Measurements from ENCODE around the gene ATG16L2.
A peak's percentile ranks its signal among the peaks of the same experiment; 100 is the strongest.
"Not testable (repeated sequence)": the region's sequence is repeated elsewhere in the genome, so short reads cannot be mapped to it uniquely, and the experiment has no call there.

The ATG16L2 gene

DNA sequence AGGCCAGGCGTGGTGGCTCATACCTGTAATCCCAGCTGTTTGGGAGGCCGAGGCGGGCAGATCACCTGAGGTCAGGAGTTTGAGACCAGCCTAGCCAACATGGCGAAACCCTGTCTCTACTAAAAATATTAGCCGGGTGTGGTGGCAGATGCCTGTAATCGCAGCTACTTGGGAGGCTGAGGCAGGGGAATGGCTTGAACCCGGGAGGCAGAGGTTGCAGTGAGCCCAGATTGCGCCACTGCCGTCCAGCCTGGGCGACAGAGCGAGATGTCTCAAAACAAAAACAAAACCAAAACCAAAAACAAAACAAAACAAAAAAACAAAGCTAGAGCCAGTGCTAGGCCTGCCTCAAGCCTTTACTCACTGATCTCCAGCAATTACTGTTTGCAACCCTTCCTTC lies 13.4 kb downstream of the ATG16L2 start:
- H3K36me3 ChIP-seq (ENCODE audit: control insufficient read depth in 1 of 2, insufficient read depth in 2 of 2, low read depth in 1 of 2, low read length in 2 of 2) = peaks cover 3 to 26% of the 10 kb centered on the region in 2 experiments
- not testable (repeated sequence) for H3K4me2 ChIP-seq (ENCODE audit: low read length, poor library complexity, severe bottlenecking); H3K4ac ChIP-seq (ENCODE audit: low read depth in 1 of 2, low read length in 2 of 2); H3K27ac ChIP-seq (ENCODE audit: low read length, poor library complexity, severe bottlenecking); H2BK12ac ChIP-seq (ENCODE audit: low read length in 2 of 2); H2BK5ac ChIP-seq (ENCODE audit: low read depth, low read length, poor library complexity, severe bottlenecking); H2BK120ac ChIP-seq (ENCODE audit: low read depth, low read length); H3K18ac ChIP-seq (ENCODE audit: low read depth in 1 of 2, low read length in 2 of 2); H2AFZ ChIP-seq (ENCODE audit: low read depth, low read length); H4K8ac ChIP-seq (ENCODE audit: low read length); H3K79me1 ChIP-seq (replicated peaks; ENCODE audit: low read length, poor library complexity, severe bottlenecking); H2BK15ac ChIP-seq (ENCODE audit: low read depth, poor library complexity, severe bottlenecking); H3K14ac ChIP-seq (ENCODE audit: low read length in 2 of 2); H4K91ac ChIP-seq (ENCODE audit: low read length); H3K27me3 ChIP-seq (ENCODE audit: control insufficient read depth in 1 of 2, insufficient read depth in 1 of 2, low read length in 2 of 2); DNase-seq; H3K23ac ChIP-seq (ENCODE audit: low read length in 2 of 2); H3K9me3 ChIP-seq (ENCODE audit: control insufficient read depth, low read length); H2AK5ac ChIP-seq (ENCODE audit: low read length, severe bottlenecking)
- H3K4me3 ChIP-seq (ENCODE audit: insufficient read depth in 1 of 2, low read depth in 1 of 2, low read length in 2 of 2) = peak overlapping the region in 1 of 2 experiments; percentile 60
- peaks cover 33% of the 10 kb centered on the region for H3K4me1 ChIP-seq (ENCODE audit: control insufficient read depth, insufficient read depth, low read depth, low read length)
- 93% methylated on average over 10 of the region's 11 CpGs for whole genome bisulfite sequencing
- H3K9ac ChIP-seq (ENCODE audit: low read length) = peak overlapping the region; percentile 71

GRCh38 chr11:72828081-72828567 lies 13.9 kb downstream of the ATG16L2 start:
- Histone ChIP-seq H3K14ac (ENCODE audit: low read length in 2 of 2) (peak overlapping the region in 1 of 2 experiments; percentile 89), H3K4ac (ENCODE audit: low read depth in 1 of 2, low read length in 2 of 2) (no peak overlapping the region), H3K4me1 (ENCODE audit: control insufficient read depth, insufficient read depth, low read depth, low read length) (peaks cover 31% of the 10 kb centered on the region), H2AFZ (ENCODE audit: low read depth, low read length) (no peak overlapping the region), H3K27ac (ENCODE audit: low read length, poor library complexity, severe bottlenecking) (no peak overlapping the region), H2AK5ac (ENCODE audit: low read length, severe bottlenecking) (peak overlapping the region; percentile 61), H3K27me3 (ENCODE audit: control insufficient read depth in 1 of 2, insufficient read depth in 1 of 2, low read length in 2 of 2) (no peaks in the 10 kb centered on the region), H2BK5ac (ENCODE audit: low read depth, low read length, poor library complexity, severe bottlenecking) (no peak overlapping the region), H3K79me1 (replicated peaks; ENCODE audit: low read length, poor library complexity, severe bottlenecking) (peaks cover 2% of the 10 kb centered on the region), H4K91ac (ENCODE audit: low read length) (peak overlapping the region; percentile 73), H3K4me2 (ENCODE audit: low read length, poor library complexity, severe bottlenecking) (no peak overlapping the region), H3K9me3 (ENCODE audit: control insufficient read depth, low read length) (no peaks in the 10 kb centered on the region), H3K23ac (ENCODE audit: low read length in 2 of 2) (no peak overlapping the region), H3K36me3 (ENCODE audit: control insufficient read depth in 1 of 2, insufficient read depth in 2 of 2, low read depth in 1 of 2, low read length in 2 of 2) (peaks cover 3 to 30% of the 10 kb centered on the region in 2 experiments), H3K18ac (ENCODE audit: low read depth in 1 of 2, low read length in 2 of 2) (peak overlapping the region in 1 of 2 experiments; percentile 52), H2BK12ac (ENCODE audit: low read length in 2 of 2) (no peak overlapping the region), H4K8ac (ENCODE audit: low read length) (peak overlapping the region; percentile 74), H2BK15ac (ENCODE audit: low read depth, poor library complexity, severe bottlenecking) (no peak overlapping the region), H2BK120ac (ENCODE audit: low read depth, low read length) (peak overlapping the region; percentile 42), H3K4me3 (ENCODE audit: insufficient read depth in 1 of 2, low read depth in 1 of 2, low read length in 2 of 2) (peak overlapping the region in 1 of 2 experiments; percentile 60), H3K9ac (ENCODE audit: low read length) (peak overlapping the region; percentile 71)
- peak; percentile 83 for DNase-seq
- WGBS = 63% methylated on average over 11 of the region's 11 CpGs

DNA sequence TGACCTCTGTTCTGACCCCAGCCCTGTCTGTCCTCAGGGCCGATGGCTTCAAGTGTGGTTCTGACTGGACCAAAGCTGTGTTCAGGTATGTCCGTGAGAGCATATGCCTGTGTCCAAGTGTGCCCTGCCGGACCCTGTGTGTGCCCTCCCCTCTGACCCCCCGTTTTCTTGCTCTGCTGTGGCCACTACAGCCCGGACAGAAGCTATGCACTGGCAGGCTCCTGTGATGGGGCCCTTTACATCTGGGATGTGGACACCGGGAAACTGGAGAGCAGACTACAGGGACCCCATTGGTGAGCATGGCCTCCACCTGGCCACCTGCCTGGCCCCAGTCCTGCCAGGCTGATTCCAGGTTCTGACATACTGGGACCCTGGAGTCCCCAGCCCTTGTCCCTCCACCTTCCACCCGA lies 14.5 kb downstream of the ATG16L2 start:
- no peaks in the 10 kb centered on the region for H3K9me3 ChIP-seq (ENCODE audit: control insufficient read depth, low read length)
- no peak overlapping the region for H3K14ac ChIP-seq (ENCODE audit: low read length in 2 of 2)
- no peak overlapping the region for H3K4me3 ChIP-seq (ENCODE audit: insufficient read depth in 1 of 2, low read depth in 1 of 2, low read length in 2 of 2)
- H4K91ac ChIP-seq (ENCODE audit: low read length) = peak overlapping the region; percentile 49
- H4K8ac ChIP-seq (ENCODE audit: low read length) = peak overlapping the region; percentile 74
- no peak overlapping the region for H2BK120ac ChIP-seq (ENCODE audit: low read depth, low read length)
- no peak overlapping the region for H3K23ac ChIP-seq (ENCODE audit: low read length in 2 of 2)
- H3K9ac ChIP-seq (ENCODE audit: low read length) = no peak overlapping the region
- H3K36me3 ChIP-seq (ENCODE audit: control insufficient read depth in 1 of 2, insufficient read depth in 2 of 2, low read depth in 1 of 2, low read length in 2 of 2) = peaks cover 3 to 33% of the 10 kb centered on the region in 2 experiments
- H2BK5ac ChIP-seq (ENCODE audit: low read depth, low read length, poor library complexity, severe bottlenecking) = no peak overlapping the region
- H2AFZ ChIP-seq (ENCODE audit: low read depth, low read length) = no peak overlapping the region
- DNase-seq = no peak
- H3K79me1 ChIP-seq (replicated peaks; ENCODE audit: low read length, poor library complexity, severe bottlenecking) = peaks cover 2% of the 10 kb centered on the region
- 93% methylated on average over 7 of the region's 7 CpGs for WGBS
- H3K18ac ChIP-seq (ENCODE audit: low read depth in 1 of 2, low read length in 2 of 2) = peak overlapping the region in 1 of 2 experiments; percentile 52
- H3K4ac ChIP-seq (ENCODE audit: low read depth in 1 of 2, low read length in 2 of 2) = no peak overlapping the region
- H3K27me3 ChIP-seq (ENCODE audit: control insufficient read depth in 1 of 2, insufficient read depth in 1 of 2, low read length in 2 of 2) = no peaks in the 10 kb centered on the region
- no peak overlapping the region for H3K4me2 ChIP-seq (ENCODE audit: low read length, poor library complexity, severe bottlenecking)
- H2BK15ac ChIP-seq (ENCODE audit: low read depth, poor library complexity, severe bottlenecking) = no peak overlapping the region
- peaks cover 31% of the 10 kb centered on the region for H3K4me1 ChIP-seq (ENCODE audit: control insufficient read depth, insufficient read depth, low read depth, low read length)
- H2AK5ac ChIP-seq (ENCODE audit: low read length, severe bottlenecking) = peak overlapping the region; percentile 61
- H2BK12ac ChIP-seq (ENCODE audit: low read length in 2 of 2) = peak overlapping the region in 1 of 2 experiments; percentile 17
- H3K27ac ChIP-seq (ENCODE audit: low read length, poor library complexity, severe bottlenecking) = no peak overlapping the region

GRCh38 chr11:72829178-72829577 lies 15.0 kb downstream of the ATG16L2 start:
- Histone ChIP-seq H3K9ac (ENCODE audit: low read length) (no peak overlapping the region), H3K79me1 (replicated peaks; ENCODE audit: low read length, poor library complexity, severe bottlenecking) (peaks cover 2% of the 10 kb centered on the region), H3K27ac (ENCODE audit: low read length, poor library complexity, severe bottlenecking) (no peak overlapping the region), H3K4ac (ENCODE audit: low read depth in 1 of 2, low read length in 2 of 2) (no peak overlapping the region), H3K36me3 (ENCODE audit: control insufficient read depth in 1 of 2, insufficient read depth in 2 of 2, low read depth in 1 of 2, low read length in 2 of 2) (peaks cover 3 to 33% of the 10 kb centered on the region in 2 experiments), H3K9me3 (ENCODE audit: control insufficient read depth, low read length) (no peaks in the 10 kb centered on the region), H2BK5ac (ENCODE audit: low read depth, low read length, poor library complexity, severe bottlenecking) (no peak overlapping the region), H2AK5ac (ENCODE audit: low read length, severe bottlenecking) (no peak overlapping the region), H3K27me3 (ENCODE audit: control insufficient read depth in 1 of 2, insufficient read depth in 1 of 2, low read length in 2 of 2) (no peaks in the 10 kb centered on the region), H2BK12ac (ENCODE audit: low read length in 2 of 2) (no peak overlapping the region), H2BK120ac (ENCODE audit: low read depth, low read length) (no peak overlapping the region), H3K4me2 (ENCODE audit: low read length, poor library complexity, severe bottlenecking) (no peak overlapping the region), H2AFZ (ENCODE audit: low read depth, low read length) (no peak overlapping the region), H3K4me3 (ENCODE audit: insufficient read depth in 1 of 2, low read depth in 1 of 2, low read length in 2 of 2) (no peak overlapping the region), H3K23ac (ENCODE audit: low read length in 2 of 2) (no peak overlapping the region), H3K14ac (ENCODE audit: low read length in 2 of 2) (no peak overlapping the region), H2BK15ac (ENCODE audit: low read depth, poor library complexity, severe bottlenecking) (no peak overlapping the region), H3K18ac (ENCODE audit: low read depth in 1 of 2, low read length in 2 of 2) (no peak overlapping the region), H4K91ac (ENCODE audit: low read length) (no peak overlapping the region), H3K4me1 (ENCODE audit: control insufficient read depth, insufficient read depth, low read depth, low read length) (peaks cover 29% of the 10 kb centered on the region), H4K8ac (ENCODE audit: low read length) (no peak overlapping the region)
- no peak for DNase-seq
- 91% methylated on average over 12 of the region's 13 CpGs for WGBS

Data from mesenchymal stem cell (in vitro differentiated cells and primary cell).